IMR-90 (cell line): ENCODE results near the gene YLPM1. TPM values are rescaled to one million over a fixed set of nuclear protein-coding genes. Genes with fewer than 3 reads are reported as not detected.

Source experiments
- ATAC-seq: fragments of 200-7000 bp; cut with Tn5 transposase; 2 replicates; pipeline ENCODE4 v1.9.1; 2020; ENCODE audit warnings: low read depth, mild to moderate bottlenecking, moderate library complexity
- BruUV-seq: library from RNA; stranded (reverse); fragments of 400-500 nt; replicated peaks from 2 replicates; lab custom pipeline; 2021; lab: Mats Ljungman, UMichigan
- CTCF ChIA-PET: fragments of 300-600 bp; formaldehyde crosslinking; extraction: SDS; loops from one replicate; lab custom pipeline; 2021; ENCODE audit warnings: antibody characterized with exemption; lab: Yijun Ruan, JAX
- POLR2A ChIA-PET: fragments of 300-600 bp; sonication (Branson Sonifier 250); formaldehyde crosslinking; loops from one replicate; lab custom pipeline; 2022; ENCODE audit warnings: antibody characterized with exemption; ENCODE audit not compliant: unreplicated experiment; lab: Charles Lee
- DNase-seq: peaks from one replicate; pipeline ENCODE4 v3.0.0; 2013
- H2AFZ ChIP-seq: replicated peaks from 2 replicates; pipeline ENCODE3; 2013; ENCODE audit warnings: low read length, mild to moderate bottlenecking; ENCODE audit not compliant: poor library complexity
- H2AK5ac ChIP-seq: 2 replicates; pipeline ENCODE4 v1.6.1; 2013; ENCODE audit warnings: low read depth, low read length, inconsistent platforms
- H2AK9ac ChIP-seq: replicated peaks from 2 replicates; pipeline ENCODE3; 2013; ENCODE audit warnings: mild to moderate bottlenecking, low read depth, low read length, moderate library complexity; ENCODE audit not compliant: poor library complexity
- H2BK120ac ChIP-seq: 2 replicates; pipeline ENCODE4 v1.6.1; 2013; ENCODE audit warnings: low read depth, low read length, inconsistent platforms
- H2BK15ac ChIP-seq: 3 replicates; pipeline ENCODE4 v1.6.1; 2013; ENCODE audit warnings: low read depth, low read length, inconsistent platforms
- H2BK20ac ChIP-seq: 2 replicates; pipeline ENCODE4 v1.6.1; 2013; ENCODE audit warnings: low read depth, mild to moderate bottlenecking, inconsistent platforms, low read length, moderate library complexity
- H2BK5ac ChIP-seq: 2 replicates; pipeline ENCODE4 v1.6.1; 2013; ENCODE audit warnings: mild to moderate bottlenecking, low read depth, low read length, inconsistent platforms; ENCODE audit not compliant: poor library complexity, severe bottlenecking
- H3K14ac ChIP-seq: replicated peaks from 2 replicates; pipeline ENCODE4 v1.6.1; 2013; ENCODE audit warnings: low read depth, low read length, inconsistent platforms
- H3K18ac ChIP-seq: 2 replicates; pipeline ENCODE4 v1.6.1; 2013; ENCODE audit warnings: low read depth, low read length, control low read depth
- H3K23ac ChIP-seq: 2 replicates; pipeline ENCODE4 v1.6.1; 2013; ENCODE audit warnings: low read depth, low read length, inconsistent platforms
- H3K27ac ChIP-seq: 2 replicates; pipeline ENCODE4 v1.5.1; 2013; ENCODE audit warnings: mild to moderate bottlenecking, control low read depth, low read length; ENCODE audit not compliant: insufficient read depth
- H3K27me3 ChIP-seq: 2 replicates; pipeline ENCODE4 v1.6.1; 2013; ENCODE audit warnings: low read length; ENCODE audit not compliant: control insufficient read depth, insufficient read depth
- H3K36me3 ChIP-seq: 2 replicates; pipeline ENCODE4 v1.6.1; 2013; ENCODE audit warnings: low read length, mixed read lengths; ENCODE audit not compliant: control insufficient read depth, insufficient read depth
- H3K4ac ChIP-seq: 2 replicates; pipeline ENCODE4 v1.6.1; 2013; ENCODE audit warnings: low read depth, low read length, inconsistent platforms
- H3K4me1 ChIP-seq: 2 replicates; pipeline ENCODE4 v1.6.1; 2013; ENCODE audit warnings: low read length, mixed read lengths; ENCODE audit not compliant: control insufficient read depth, insufficient read depth
- H3K4me2 ChIP-seq: 2 replicates; pipeline ENCODE4 v1.6.1; 2013; ENCODE audit warnings: low read depth, mild to moderate bottlenecking, control low read depth, low read length, moderate library complexity
- H3K4me3 ChIP-seq: 2 replicates; pipeline ENCODE4 v1.5.1; 2013; ENCODE audit warnings: low read depth, mild to moderate bottlenecking, control low read depth, low read length, moderate library complexity; ENCODE audit not compliant: insufficient read depth
- H3K56ac ChIP-seq: 2 replicates; pipeline ENCODE4 v1.6.1; 2013; ENCODE audit warnings: low read length, inconsistent platforms; ENCODE audit not compliant: insufficient read depth; ENCODE audit errors: extremely low read depth
- H3K79me1 ChIP-seq, 2 experiments: 2 replicates each; pipeline ENCODE4 v1.6.1; 2013; ENCODE audit warnings: low read length in 2 of 2, inconsistent platforms in 1 of 2, low read depth in 1 of 2
- H3K9ac ChIP-seq: 2 replicates; pipeline ENCODE4 v1.6.1; 2013; ENCODE audit warnings: low read depth, low read length, control low read depth
- H3K9me1 ChIP-seq: 2 replicates; pipeline ENCODE4 v1.6.1; 2013; ENCODE audit warnings: low read length, inconsistent platforms; ENCODE audit not compliant: insufficient read depth
- H3K9me3 ChIP-seq: 2 replicates; pipeline ENCODE4 v1.6.1; 2013; ENCODE audit warnings: low read length; ENCODE audit not compliant: control insufficient read depth, insufficient read depth
- H4K20me1 ChIP-seq: 2 replicates; pipeline ENCODE4 v1.6.1; 2013; ENCODE audit warnings: low read length, inconsistent platforms; ENCODE audit not compliant: insufficient read depth
- H4K5ac ChIP-seq: 2 replicates; pipeline ENCODE4 v1.6.1; 2013; ENCODE audit warnings: mild to moderate bottlenecking, low read depth, low read length, control low read depth
- H4K8ac ChIP-seq, 2 experiments: 2 replicates each; pipeline ENCODE4 v1.6.1; 2013; ENCODE audit warnings: low read depth in 2 of 2, low read length in 2 of 2, control low read depth in 1 of 2, inconsistent platforms in 1 of 2
- H4K91ac ChIP-seq: 2 replicates; pipeline ENCODE4 v1.6.1; 2013; ENCODE audit warnings: low read depth, low read length, inconsistent platforms; ENCODE audit not compliant: insufficient read depth
- BHLHE40 ChIP-seq: fragments of 150-350 bp; IDR thresholded peaks from 2 replicates; pipeline ENCODE4 v1.6.1; 2016; ENCODE audit warnings: mild to moderate bottlenecking, low read depth, low read length
- CEBPB ChIP-seq: IDR thresholded peaks from 2 replicates; pipeline ENCODE4 v1.6.1; 2012; ENCODE audit warnings: low read depth, low read length, improper control_type of control experiment
- CHD1 ChIP-seq: IDR thresholded peaks from 2 replicates; pipeline ENCODE4 v1.6.1; 2012; ENCODE audit warnings: low read depth, low read length, improper control_type of control experiment
- CTCF ChIP-seq: conservative IDR thresholded peaks from 2 replicates; pipeline ENCODE4 v1.5.1; 2012; ENCODE audit warnings: mild to moderate bottlenecking, low read depth, low read length, improper control_type of control experiment
- FOS ChIP-seq: fragments of 150-350 bp; IDR thresholded peaks from 2 replicates; pipeline ENCODE4 v1.6.1; 2016; ENCODE audit warnings: low read depth, low read length
- MAFK ChIP-seq: IDR thresholded peaks from 2 replicates; pipeline ENCODE4 v1.6.1; 2012; ENCODE audit warnings: low read depth, low read length, improper control_type of control experiment
- MAZ ChIP-seq: IDR thresholded peaks from 2 replicates; pipeline ENCODE4 v1.6.1; 2012; ENCODE audit warnings: low read depth, mild to moderate bottlenecking, low read length, improper control_type of control experiment, moderate library complexity, borderline replicate concordance
- MXI1 ChIP-seq: IDR thresholded peaks from 2 replicates; pipeline ENCODE4 v1.6.1; 2012; ENCODE audit warnings: low read depth, mild to moderate bottlenecking, low read length, moderate library complexity, borderline replicate concordance
- NFE2L2 ChIP-seq: fragments of 150-350 bp; IDR thresholded peaks from 2 replicates; pipeline ENCODE4 v1.6.1; 2016; ENCODE audit warnings: low read depth, mild to moderate bottlenecking, low read length
- POLR2A ChIP-seq: IDR thresholded peaks from 2 replicates; pipeline ENCODE4 v1.6.1; 2012; ENCODE audit warnings: mild to moderate bottlenecking, low read depth, low read length
- RAD21 ChIP-seq: IDR thresholded peaks from 2 replicates; pipeline ENCODE4 v1.6.1; 2012; ENCODE audit warnings: low read length, improper control_type of control experiment
- RFX5 ChIP-seq: IDR thresholded peaks from 2 replicates; pipeline ENCODE4 v1.8.0; 2012; ENCODE audit warnings: low read depth, mild to moderate bottlenecking, low read length, moderate library complexity
- SMC3 ChIP-seq: fragments of 150-350 bp; IDR thresholded peaks from 2 replicates; pipeline ENCODE4 v1.6.1; 2016; ENCODE audit warnings: low read depth, mild to moderate bottlenecking, antibody characterized with exemption, low read length, moderate library complexity
- WGBS, 2 experiments: methylation state at CpG; one replicate each; pipeline versions ENCODE4 v1.1.5 to v1.1.7; 2013; ENCODE audit warnings: missing lambda C conversion rate in 2 of 2; ENCODE audit not compliant: insufficient read length in 1 of 2; ENCODE audit errors: extremely low coverage in 2 of 2; 5-methylcytosine and 5-hydroxymethylcytosine counted together
- dilution Hi-C: fragments of 300-500 bp; cut with HindIII; formaldehyde crosslinking; loops from one replicate; pipeline ENCODE4 v1.14.3; 2018; ENCODE audit warnings: low sequenced_read_pairs; ENCODE audit not compliant: unreplicated experiment
- in situ Hi-C: fragments of 300-500 bp; cut with MboI; formaldehyde crosslinking; loops from 3 replicates; pipeline ENCODE4 v1.14.3; 2019; ENCODE audit warnings: low sequenced_read_pairs, inconsistent platforms, mixed read lengths
- intact Hi-C: fragments of 100-400 bp; cut with micrococcal nuclease; formaldehyde crosslinking; loops from 2 replicates; pipeline ENCODE4 v1.10.0; 2022
- polyA plus RNA-seq, 3 experiments: library from polyadenylated mRNA; depleted of rRNA; stranded (reverse); fragments of >200 nt; gene quantifications; 2 replicates each; pipeline ENCODE4 v1.2.3, GENCODE V29; 2012; ENCODE audit warnings: low replicate concordance in 1 of 3
- total RNA-seq: library from RNA; depleted of rRNA; stranded (reverse); fragments of >200 nt; gene quantifications from 2 replicates; pipeline ENCODE4 v1.2.3, GENCODE V29; 2012
- TF ChIP-seq, protein P1 (sequence below): fragments of 150-350 bp; IDR thresholded peaks from 2 replicates; pipeline ENCODE4 v1.6.1; 2017; ENCODE audit warnings: mild to moderate bottlenecking, antibody characterized with exemption, low read length, low read depth
- TF ChIP-seq, protein P2 (sequence below): fragments of 150-350 bp; IDR thresholded peaks from 2 replicates; pipeline ENCODE4 v1.6.1; 2016; ENCODE audit warnings: low read depth, mild to moderate bottlenecking, low read length, moderate library complexity, borderline replicate concordance

YLPM1 gene
- total and polyA plus RNA-seq, 2 of the 4 experiments (the other 2 are of a cell fraction) = 8.2 to 19.7 TPM

DNA sequence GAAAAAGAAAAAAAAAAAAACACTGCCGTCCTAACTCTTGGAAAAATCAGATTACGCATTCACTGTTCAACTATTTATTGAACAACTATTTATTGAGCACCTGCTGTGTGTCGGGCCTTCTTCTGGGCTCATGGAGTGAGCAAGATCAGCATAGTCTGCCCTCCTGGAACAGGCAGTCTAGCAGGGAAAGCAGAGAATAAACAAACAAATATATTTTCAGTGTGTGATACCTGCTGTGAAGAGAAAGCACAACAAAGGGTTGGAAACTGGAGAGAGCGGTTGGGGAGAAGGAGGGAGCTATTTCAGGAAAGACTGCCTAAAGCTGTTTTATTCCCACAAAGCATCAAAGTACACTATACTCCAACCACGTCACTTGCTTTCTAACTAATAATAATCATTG lies 102.0 kb downstream of the YLPM1 start:
- Histone ChIP-seq H3K9me3 (no peaks in the 10 kb centered on the region), H4K8ac (no peak overlapping the region), H2BK15ac (no peak overlapping the region), H3K4me2 (no peak overlapping the region), H3K9ac (no peak overlapping the region), H3K18ac (no peak overlapping the region), H3K56ac (no peak overlapping the region), H3K4ac (no peak overlapping the region), H3K23ac (no peak overlapping the region), H4K5ac (no peak overlapping the region), H4K20me1 (no peaks in the 10 kb centered on the region), H2BK5ac (no peak overlapping the region), H3K27me3 (peaks cover 8% of the 10 kb centered on the region), H4K91ac (no peak overlapping the region), H3K4me3 (no peak overlapping the region), H3K27ac (no peak overlapping the region), H3K14ac (no peak overlapping the region), H2AK5ac (no peak overlapping the region), H2AFZ (no peak overlapping the region), H2BK120ac (no peak overlapping the region), H2AK9ac (no peak overlapping the region), H3K9me1 (no peaks in the 10 kb centered on the region), H2BK20ac (no peak overlapping the region), H3K79me1 (no peaks in the 10 kb centered on the region), H3K36me3 (no peaks in the 10 kb centered on the region), H3K4me1 (peaks cover 2% of the 10 kb centered on the region; the same call in 1 of the 2 replicates)
- in situ Hi-C loops (no loop called here), intact Hi-C loops (no loop called here), dilution Hi-C loops (no loop called here)
- CTCF ChIA-PET = no interaction called here
- TF ChIP-seq MXI1 (no peak), BHLHE40 (no peak), CEBPB (no peak), CHD1 (no peak), RAD21 (no peak), CTCF (no peak), MAZ (no peak), NFE2L2 (no peak), RFX5 (no peak), POLR2A (no peak), SMC3 (no peak), FOS (no peak), MAFK (no peak)
- TF ChIP-seq, protein P1, sequence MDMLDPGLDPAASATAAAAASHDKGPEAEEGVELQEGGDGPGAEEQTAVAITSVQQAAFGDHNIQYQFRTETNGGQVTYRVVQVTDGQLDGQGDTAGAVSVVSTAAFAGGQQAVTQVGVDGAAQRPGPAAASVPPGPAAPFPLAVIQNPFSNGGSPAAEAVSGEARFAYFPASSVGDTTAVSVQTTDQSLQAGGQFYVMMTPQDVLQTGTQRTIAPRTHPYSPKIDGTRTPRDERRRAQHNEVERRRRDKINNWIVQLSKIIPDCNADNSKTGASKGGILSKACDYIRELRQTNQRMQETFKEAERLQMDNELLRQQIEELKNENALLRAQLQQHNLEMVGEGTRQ = no peak
- TF ChIP-seq, protein P2, sequence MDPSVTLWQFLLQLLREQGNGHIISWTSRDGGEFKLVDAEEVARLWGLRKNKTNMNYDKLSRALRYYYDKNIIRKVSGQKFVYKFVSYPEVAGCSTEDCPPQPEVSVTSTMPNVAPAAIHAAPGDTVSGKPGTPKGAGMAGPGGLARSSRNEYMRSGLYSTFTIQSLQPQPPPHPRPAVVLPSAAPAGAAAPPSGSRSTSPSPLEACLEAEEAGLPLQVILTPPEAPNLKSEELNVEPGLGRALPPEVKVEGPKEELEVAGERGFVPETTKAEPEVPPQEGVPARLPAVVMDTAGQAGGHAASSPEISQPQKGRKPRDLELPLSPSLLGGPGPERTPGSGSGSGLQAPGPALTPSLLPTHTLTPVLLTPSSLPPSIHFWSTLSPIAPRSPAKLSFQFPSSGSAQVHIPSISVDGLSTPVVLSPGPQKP = no peak
- 100% methylated on average over 1 of the region's 5 CpGs; no CpG with 5 or more reads in 1 of the 2 experiments for WGBS, 2 experiments
- POLR2A ChIA-PET = no interaction called here
- DNase-seq (no peak), ATAC-seq (no peak)
- no TSS peak for BruUV-seq
